HG02588 (cell line): Measurements from ENCODE around the gene DENND1A.

Experiments
- ATAC-seq: cut with Tn5 transposase; IDR thresholded peaks from one replicate; pipeline ENCODE4 v1.9.1; 2021; ENCODE audit warnings: mild to moderate bottlenecking, moderate library complexity; ENCODE audit not compliant: unreplicated experiment

DENND1A gene

GRCh38 chr9:123660691-123661466 lies 269.0 kb downstream of the DENND1A start:
- ATAC-seq = no peak

DNA sequence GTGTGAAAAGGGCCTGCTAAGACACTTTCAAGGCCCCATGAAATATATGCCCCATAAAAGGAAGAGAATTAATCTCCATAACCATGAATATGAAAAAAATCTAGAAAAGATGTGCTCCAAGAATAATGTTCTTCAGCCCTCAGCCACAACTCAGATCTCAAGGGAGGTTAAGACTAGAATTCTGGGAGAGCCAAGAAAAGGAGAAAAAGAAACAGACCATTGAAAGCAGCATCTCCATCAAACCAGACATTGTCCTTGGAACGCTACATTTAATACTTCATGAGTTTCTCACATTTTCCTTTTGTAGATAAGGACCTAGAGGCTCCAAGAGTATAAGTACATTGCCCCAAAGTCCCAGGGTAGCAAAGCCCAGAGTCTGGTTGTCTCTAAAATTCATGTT lies 270.6 kb downstream of the DENND1A start:
- ATAC-seq = no peak

DNA sequence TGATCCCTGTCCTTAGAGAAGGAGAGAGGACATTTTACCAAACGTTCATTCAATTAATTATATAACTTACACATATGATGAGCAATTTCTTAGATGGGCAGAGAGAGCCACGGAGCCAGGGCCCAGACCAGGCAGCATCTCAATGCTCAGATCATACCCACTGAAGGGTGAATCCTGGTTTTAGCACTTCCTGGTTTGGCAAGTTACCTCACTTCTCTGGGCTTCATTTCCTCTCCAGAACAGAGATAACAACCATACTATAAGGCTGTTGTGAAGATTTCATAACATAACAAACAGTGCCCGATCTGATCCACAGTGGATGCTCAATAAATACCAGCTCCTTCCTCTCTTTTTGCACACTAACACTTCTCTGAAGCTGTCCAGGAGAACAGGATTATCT lies 271.1 kb downstream of the DENND1A start:
- ATAC-seq = no peak

DNA sequence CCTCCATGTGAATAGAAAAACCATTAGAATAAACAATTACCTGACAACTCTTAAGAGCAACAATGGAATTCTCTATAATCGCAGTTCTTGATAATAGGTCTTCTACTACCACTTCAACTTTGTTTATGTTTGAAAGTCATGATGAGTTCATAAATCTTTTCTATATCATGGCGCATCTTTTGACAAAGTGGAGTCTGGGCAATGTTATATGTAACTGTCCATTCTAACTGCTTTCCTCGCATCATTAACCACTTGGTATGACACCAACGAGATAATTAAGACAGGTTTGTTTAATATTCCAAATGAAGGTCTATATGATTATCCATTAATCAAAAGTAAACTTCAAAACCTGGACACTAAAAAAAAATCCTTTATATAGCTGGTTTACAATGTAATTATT lies 272.0 kb downstream of the DENND1A start:
- no peak for ATAC-seq

DNA sequence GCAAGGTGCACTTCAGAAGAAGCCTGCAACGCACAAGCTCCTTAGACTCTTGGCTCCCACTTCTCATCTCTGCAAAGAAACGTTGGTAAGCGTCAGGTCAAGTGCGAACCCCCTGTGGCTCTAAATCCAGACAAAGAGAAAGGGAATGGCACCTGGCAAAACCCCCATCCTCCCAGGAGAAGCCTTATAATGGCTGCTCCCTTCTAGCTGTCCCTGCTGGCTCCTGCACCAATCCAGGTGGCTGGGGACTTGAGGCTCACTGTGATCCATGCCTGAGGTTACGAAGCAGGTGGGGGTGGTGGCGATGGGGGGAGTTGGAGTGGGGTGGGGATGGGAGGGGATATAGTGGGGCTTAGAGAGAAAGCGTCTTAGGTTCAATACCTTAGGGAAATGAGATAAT lies 272.8 kb downstream of the DENND1A start:
- no peak for ATAC-seq

DNA sequence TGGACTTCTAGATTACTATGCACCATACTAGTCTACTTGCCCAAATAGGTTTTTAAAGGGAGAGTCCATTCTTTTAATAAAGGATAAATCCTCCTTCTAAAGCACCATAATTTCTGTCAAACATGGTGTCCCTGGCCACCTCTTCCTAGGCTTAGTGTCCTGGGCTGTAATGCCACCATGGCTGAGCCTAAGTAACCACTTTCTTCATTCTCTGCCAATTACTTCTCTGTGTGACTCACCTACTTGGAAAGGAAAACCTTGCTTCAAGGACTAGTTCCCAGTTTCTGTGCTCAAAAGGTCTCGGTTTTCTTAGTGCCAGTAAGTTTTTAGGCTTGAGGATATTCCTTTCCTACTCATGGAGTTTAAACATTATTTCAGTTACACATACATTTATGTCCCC lies 273.4 kb downstream of the DENND1A start:
- no peak for ATAC-seq

DNA sequence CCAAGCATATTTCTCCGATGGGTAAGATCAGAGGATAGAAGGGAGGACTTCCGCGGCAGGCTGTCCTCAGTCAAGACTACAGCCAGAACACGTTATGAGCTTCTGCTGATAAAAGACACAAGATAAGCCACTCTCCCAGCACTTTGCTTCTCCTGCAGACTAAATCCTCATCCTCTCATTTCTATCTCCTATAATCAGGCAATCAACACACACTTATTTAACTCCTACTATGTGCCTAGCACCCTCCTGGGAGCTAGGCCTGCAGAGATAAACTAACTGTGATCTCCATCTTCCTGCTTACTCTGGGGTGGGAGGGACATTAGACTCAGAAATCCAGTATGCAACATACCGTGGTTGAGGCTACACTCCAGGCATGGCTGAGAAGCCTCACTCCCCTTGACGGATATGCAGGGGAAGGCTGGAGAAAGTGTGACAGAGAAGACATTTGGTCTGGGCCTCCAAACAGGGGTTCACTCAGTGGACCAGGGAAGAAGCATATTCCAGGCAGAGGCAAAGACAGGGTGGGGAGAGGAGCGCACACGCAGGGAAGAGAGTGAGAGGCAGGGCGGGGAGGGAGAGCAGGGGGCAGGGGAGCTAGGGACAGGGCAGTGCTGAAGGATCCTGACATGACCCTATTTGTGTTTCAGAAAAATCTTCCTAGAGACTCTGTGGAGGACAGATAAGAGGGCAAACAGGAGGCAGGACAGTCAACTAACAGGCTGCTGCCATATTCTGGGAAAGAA lies 274.1 kb downstream of the DENND1A start:
- ATAC-seq = no peak

DNA sequence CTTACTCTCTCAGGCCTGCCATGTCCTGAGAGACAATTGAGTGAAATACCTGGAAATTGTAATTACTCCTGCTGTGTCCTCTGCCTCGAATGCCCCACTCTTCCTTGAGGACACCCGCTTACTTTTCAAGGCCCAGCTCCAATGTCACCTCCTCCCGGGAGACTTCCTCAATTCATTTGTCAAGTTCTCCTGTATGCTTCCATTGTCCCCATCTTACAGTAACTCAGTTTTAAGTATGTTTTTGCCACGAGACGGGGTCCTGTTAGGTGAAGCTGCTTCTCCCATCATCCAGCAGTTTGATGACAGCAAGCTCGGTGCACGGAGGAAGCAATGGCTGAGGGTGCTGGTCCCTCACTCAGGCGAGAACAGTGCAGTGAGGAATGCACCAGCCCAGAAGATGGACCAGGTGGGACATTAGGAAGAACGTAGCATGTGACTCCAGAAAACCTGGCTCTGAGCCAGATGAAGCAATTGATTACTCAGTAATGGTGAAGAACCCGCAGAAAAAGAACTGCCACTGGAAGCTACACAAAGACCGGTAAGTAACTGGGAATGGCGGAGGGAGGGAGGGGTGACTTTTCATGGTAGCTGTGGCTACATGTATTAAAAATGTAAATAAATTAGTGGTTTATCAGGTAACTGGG lies 274.8 kb downstream of the DENND1A start:
- ATAC-seq = no peak

- no peak for ATAC-seq
These were observed 275.5 kb downstream of the DENND1A start for GRCh38 chr9:123654218-123654993.

DNA sequence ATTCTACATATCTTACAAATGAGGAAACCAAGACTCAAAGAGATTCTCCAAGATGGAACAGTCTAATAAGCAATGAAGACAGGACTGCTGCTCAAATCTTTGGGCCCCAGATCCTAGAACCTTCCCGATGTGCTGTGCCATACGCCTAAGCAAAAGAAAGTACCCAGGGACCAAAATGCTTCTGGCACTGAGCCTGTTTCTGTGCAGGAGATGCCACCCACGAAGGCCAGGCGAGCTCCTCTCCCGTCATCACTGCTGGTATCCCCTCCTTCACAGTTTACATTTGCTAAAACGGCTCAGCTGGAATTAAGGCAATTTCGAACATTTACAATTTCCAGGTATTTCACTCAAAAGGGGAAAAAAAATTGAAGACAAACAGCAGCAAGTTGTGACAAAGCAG lies 277.5 kb downstream of the DENND1A start:
- ATAC-seq = no peak

DNA sequence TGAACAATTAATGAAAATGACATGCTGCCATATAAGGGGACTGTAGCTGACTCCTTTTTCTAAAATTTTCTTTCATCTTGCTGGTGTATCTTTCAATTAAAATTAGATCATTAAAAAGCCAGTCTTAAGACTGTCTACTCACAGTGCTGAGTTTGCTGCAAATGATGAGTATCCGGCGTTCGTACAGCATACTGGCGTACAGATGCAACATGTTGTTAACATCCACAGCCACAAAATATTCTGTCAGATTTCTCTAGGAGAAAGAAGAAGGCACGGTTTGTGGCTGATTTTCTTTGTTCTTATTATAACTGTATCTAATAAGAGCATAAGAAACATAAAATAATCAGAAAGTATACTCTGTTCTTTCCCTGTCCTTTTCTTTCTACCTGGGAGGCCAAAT lies 278.1 kb downstream of the DENND1A start:
- no peak for ATAC-seq

- no peak for ATAC-seq
These were observed 278.7 kb downstream of the DENND1A start for GRCh38 chr9:123651273-123651672.

- ATAC-seq = no peak
These were observed 280.0 kb downstream of the DENND1A start for GRCh38 chr9:123649909-123650308.

DNA sequence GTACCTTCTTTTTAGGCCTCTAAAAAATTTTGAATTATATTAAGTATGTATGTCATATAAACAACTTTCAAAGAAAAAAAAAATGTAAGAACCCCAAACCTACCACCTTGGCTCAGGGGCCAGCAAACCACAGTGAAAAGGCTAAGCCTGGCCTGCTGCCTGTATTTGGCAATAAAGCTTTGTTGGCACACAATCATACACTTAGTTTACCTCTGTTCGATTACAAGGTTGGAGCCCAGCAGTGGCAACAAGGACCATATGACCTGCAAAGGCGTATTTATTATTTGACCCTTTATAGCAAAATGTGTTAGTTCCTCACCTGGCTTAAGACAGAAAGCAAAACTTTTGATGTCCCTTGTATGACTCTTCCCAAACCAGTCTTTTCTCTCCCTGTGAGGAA lies 282.8 kb downstream of the DENND1A start:
- ATAC-seq = no peak

GRCh38 chr9:123645762-123646161 lies 284.2 kb downstream of the DENND1A start:
- ATAC-seq = no peak

DNA sequence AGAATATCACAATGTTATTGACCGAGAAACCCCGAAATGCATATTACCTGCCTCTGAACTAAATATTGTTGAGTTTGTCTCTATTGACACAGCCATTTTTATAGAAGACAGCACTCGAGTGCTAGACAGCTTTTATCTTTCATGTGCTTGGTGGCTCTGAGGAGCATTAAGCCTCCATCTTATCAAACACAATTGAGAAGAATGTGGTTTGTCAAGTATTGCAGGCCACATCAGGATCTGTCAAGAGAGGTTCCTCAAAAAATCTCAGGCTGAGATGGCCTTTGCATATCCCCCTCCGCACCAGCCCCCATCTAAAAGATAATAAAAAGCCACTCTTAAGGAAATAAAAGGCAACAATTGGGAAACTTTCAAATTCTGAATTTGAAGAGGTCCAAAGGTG lies 284.8 kb downstream of the DENND1A start:
- no peak for ATAC-seq

- no peak for ATAC-seq
These were observed 286.4 kb downstream of the DENND1A start for GRCh38 chr9:123643518-123643917.

GRCh38 chr9:123642291-123643278 lies 287.3 kb downstream of the DENND1A start:
- no peak for ATAC-seq

GRCh38 chr9:123640792-123641222 lies 289.1 kb downstream of the DENND1A start:
- ATAC-seq = no peak

- ATAC-seq = no peak
These were observed 290.2 kb downstream of the DENND1A start for GRCh38 chr9:123639743-123640142.
